Upper lobe of left lung (tissue), 6 donors: Measurements from ENCODE around the gene LTN1. TPM values are rescaled to one million over a fixed set of nuclear protein-coding genes. Genes with fewer than 3 reads are reported as not detected.

Experiments used
- ATAC-seq, 2 donors: fragments of 200-7000 bp; cut with Tn5 transposase; one replicate each; pipeline ENCODE4 v1.9.1; 2022; ENCODE audit warnings: mild to moderate bottlenecking in 2 of 2, moderate library complexity in 2 of 2; ENCODE audit not compliant: low FRiP score in 2 of 2
- DNase-seq, 2 donors: peaks; one replicate each; pipeline ENCODE4 v3.0.0-alpha.2; 2019 to 2020
- H3K27ac ChIP-seq, 4 donors: fragments of 200-600 bp; sonication (generic); one replicate each; pipeline ENCODE4 v1.5.1; 2016 to 2019
- H3K27me3 ChIP-seq, 4 donors: fragments of 200-600 bp; sonication (generic); one replicate each; pipeline ENCODE4 v1.5.1; 2017 to 2019
- H3K36me3 ChIP-seq, 4 donors: fragments of 200-600 bp; sonication (generic); one replicate each; pipeline ENCODE4 v1.5.1; 2016 to 2019
- H3K4me1 ChIP-seq, 4 donors: fragments of 200-600 bp; sonication (generic); one replicate each; pipeline ENCODE4 v1.5.1; 2018 to 2019
- H3K4me3 ChIP-seq, 4 donors: fragments of 200-600 bp; sonication (generic); one replicate each; pipeline ENCODE4 v1.5.1; 2017 to 2019; ENCODE audit warnings: mild to moderate bottlenecking in 2 of 4, moderate library complexity in 1 of 4
- H3K9me3 ChIP-seq, 4 donors: fragments of 200-600 bp; sonication (generic); one replicate each; pipeline ENCODE4 v1.5.1; 2018 to 2019
- CTCF ChIP-seq, 6 experiments: fragments of 450-650 bp in 4 of 6; fragments of 200-600 bp in 2 of 6; sonication (generic) in 2 of 6; IDR thresholded peaks; one replicate each; pipeline ENCODE4 v1.5.1; 2016 to 2019; ENCODE audit warnings: antibody characterized with exemption in 6 of 6
- EP300 ChIP-seq, 4 donors: sonication (generic); formaldehyde crosslinking; IDR thresholded peaks; one replicate each; pipeline ENCODE4 v1.5.1; 2017; ENCODE audit warnings: antibody characterized with exemption in 4 of 4, control low read depth in 2 of 4
- POLR2A ChIP-seq, 4 donors: fragments of 450-650 bp; IDR thresholded peaks; one replicate each; pipeline ENCODE4 v1.5.1; 2016 to 2017; ENCODE audit warnings: antibody characterized with exemption in 4 of 4, mild to moderate bottlenecking in 2 of 4
- POLR2AphosphoS5 ChIP-seq, 2 donors: sonication (generic); formaldehyde crosslinking; IDR thresholded peaks; one replicate each; pipeline ENCODE4 v1.5.1; 2017; ENCODE audit warnings: antibody characterized with exemption in 2 of 2
- WGBS, 2 donors: methylation state at CpG; one replicate each; pipeline ENCODE4 v1.1.5; 2017 to 2018; 5-methylcytosine and 5-hydroxymethylcytosine counted together
- total RNA-seq, 6 donors: library from RNA; depleted of rRNA in 4 of 6; stranded (reverse); fragments of >200 nt in 4 of 6; gene quantifications; one replicate each; pipeline versions ENCODE4 v1.1.0 to v1.2.1, GENCODE V29; 2016 to 2021
- donor health status: DM: no; HTN: no; CAD: no; lungs with moderate emphysema.
- donor health status: DM: no; HTN: yes; CAD: no; lungs with severe emphysema.

LTN1 gene
- total RNA-seq, 6 donors from 2014 or later = 7.4 to 45.6 (median 21.4) TPM

- no peak for ATAC-seq
- H3K27me3 ChIP-seq = no peaks in the 10 kb centered on the region
- no peaks in the 10 kb centered on the region for H3K9me3 ChIP-seq
- H3K36me3 ChIP-seq = peaks cover 5 to 48% (median 22%) of the 10 kb centered on the region in 4 donors
- WGBS, 2 donors = 93 to 95% methylated on average over 4 of the region's 4 CpGs
- no peak for TF ChIP-seq POLR2AphosphoS5 (IDR thresholded peaks at IDR 0.05)
- no peak for TF ChIP-seq POLR2A (IDR thresholded peaks at IDR 0.05)
- no peak for TF ChIP-seq CTCF (IDR thresholded peaks at IDR 0.05)
- no peak for TF ChIP-seq EP300 (IDR thresholded peaks at IDR 0.05)
- peaks cover 6 to 17% (median 10%) of the 10 kb centered on the region in 4 donors for H3K4me1 ChIP-seq
- H3K27ac ChIP-seq = no peak overlapping the region
- no peak overlapping the region for H3K4me3 ChIP-seq
- no peak for DNase-seq
Measured at GRCh38 chr21:28986677-28987076, 6.0 kb downstream of the LTN1 start.

- no peak for TF ChIP-seq EP300 (IDR thresholded peaks at IDR 0.05)
- Histone ChIP-seq H3K4me1 (no peaks in the 10 kb centered on the region), H3K36me3 (peaks cover 11 to 83% (median 42%) of the 10 kb centered on the region in 4 donors), H3K9me3 (no peaks in the 10 kb centered on the region), H3K27ac (no peak overlapping the region), H3K27me3 (no peaks in the 10 kb centered on the region), H3K4me3 (no peak overlapping the region)
- ATAC-seq (no peak), DNase-seq (no peak)
- 67 to 83% methylated on average over 1 of the region's 1 CpG for WGBS, 2 donors
Measured at GRCh38 chr21:28982637-28983036, 10.0 kb downstream of the LTN1 start.

- no peak for ATAC-seq
- Histone ChIP-seq H3K36me3 (peaks cover 9 to 84% (median 43%) of the 10 kb centered on the region in 4 donors), H3K4me1 (no peaks in the 10 kb centered on the region), H3K9me3 (no peaks in the 10 kb centered on the region), H3K27me3 (no peaks in the 10 kb centered on the region), H3K27ac (no peak overlapping the region), H3K4me3 (no peak overlapping the region)
- no peak for DNase-seq
- no peak for TF ChIP-seq EP300 (IDR thresholded peaks at IDR 0.05)
- WGBS, 2 donors = 94% methylated on average over 1 of the region's 1 CpG
Measured at GRCh38 chr21:28979092-28979491, 13.6 kb downstream of the LTN1 start.

- H3K36me3 ChIP-seq = peaks cover 11 to 72% (median 34%) of the 10 kb centered on the region in 4 donors
- WGBS, 2 donors = 67 to 76% methylated on average over 3 of the region's 3 CpGs
- H3K9me3 ChIP-seq = no peaks in the 10 kb centered on the region
- no peak overlapping the region for H3K27ac ChIP-seq
- TF ChIP-seq POLR2AphosphoS5 (IDR thresholded peaks at IDR 0.05) (no peak), EP300 (IDR thresholded peaks at IDR 0.05) (no peak), CTCF (IDR thresholded peaks at IDR 0.05) (no peak), POLR2A (IDR thresholded peaks at IDR 0.05) (no peak)
- no peak overlapping the region for H3K4me3 ChIP-seq
- no peaks in the 10 kb centered on the region for H3K27me3 ChIP-seq
- H3K4me1 ChIP-seq = no peaks in the 10 kb centered on the region
- ATAC-seq (peak in 1 of 2 donors; percentile 56), DNase-seq (no peak)
Measured at GRCh38 chr21:28975397-28975796, 17.3 kb downstream of the LTN1 start.

- Histone ChIP-seq H3K4me1 (no peaks in the 10 kb centered on the region), H3K27me3 (no peaks in the 10 kb centered on the region), H3K27ac (no peak overlapping the region), H3K9me3 (no peaks in the 10 kb centered on the region), H3K4me3 (no peak overlapping the region), H3K36me3 (peaks cover 16 to 73% (median 34%) of the 10 kb centered on the region in 4 donors)
- no peak for ATAC-seq
- TF ChIP-seq CTCF (IDR thresholded peaks at IDR 0.05) (no peak), EP300 (IDR thresholded peaks at IDR 0.05) (no peak)
- DNase-seq = no peak
- WGBS, 2 donors = 90 to 96% methylated on average over 6 of the region's 6 CpGs
Measured at GRCh38 chr21:28974531-28975227, 18.0 kb downstream of the LTN1 start.

- DNase-seq (no peak), ATAC-seq (no peak)
- Histone ChIP-seq H3K36me3 (peaks cover 16 to 76% (median 37%) of the 10 kb centered on the region in 4 donors), H3K27ac (no peak overlapping the region), H3K4me1 (no peaks in the 10 kb centered on the region), H3K4me3 (no peak overlapping the region), H3K9me3 (no peaks in the 10 kb centered on the region), H3K27me3 (no peaks in the 10 kb centered on the region)
- TF ChIP-seq CTCF (IDR thresholded peaks at IDR 0.05) (no peak), POLR2A (IDR thresholded peaks at IDR 0.05) (no peak), POLR2AphosphoS5 (IDR thresholded peaks at IDR 0.05) (no peak), EP300 (IDR thresholded peaks at IDR 0.05) (no peak)
- 90 to 93% methylated on average over 6 of the region's 6 CpGs for WGBS, 2 donors
Measured at GRCh38 chr21:28972398-28972797, 20.3 kb downstream of the LTN1 start.
